ENCODE measurements around the gene CCDC184.

- no peak for TF ChIP-seq POLR2A (IDR thresholded peaks at IDR 0.05; ENCODE audit: low read length)
- TF ChIP-seq GATA1 (IDR thresholded peaks at IDR 0.05; ENCODE audit: low read depth, low read length): no peak
These were observed 568 bp downstream of the CCDC184 start for GRCh38 chr12:48183876-48184548.
